NOMO-1 (cell line): ENCODE data around the gene LCN1.
"Not testable (repeated sequence)": the region's sequence is repeated elsewhere in the genome, so short reads cannot be mapped to it uniquely, and the experiment has no call there.

ENCODE experiments used
- DNase-seq, 2 experiments: peaks; one replicate each; lab custom pipeline; 2025; ENCODE audit not compliant: unreplicated experiment in 2 of 2; lab: John Stamatoyannopoulos, UW

Gene LCN1

DNA sequence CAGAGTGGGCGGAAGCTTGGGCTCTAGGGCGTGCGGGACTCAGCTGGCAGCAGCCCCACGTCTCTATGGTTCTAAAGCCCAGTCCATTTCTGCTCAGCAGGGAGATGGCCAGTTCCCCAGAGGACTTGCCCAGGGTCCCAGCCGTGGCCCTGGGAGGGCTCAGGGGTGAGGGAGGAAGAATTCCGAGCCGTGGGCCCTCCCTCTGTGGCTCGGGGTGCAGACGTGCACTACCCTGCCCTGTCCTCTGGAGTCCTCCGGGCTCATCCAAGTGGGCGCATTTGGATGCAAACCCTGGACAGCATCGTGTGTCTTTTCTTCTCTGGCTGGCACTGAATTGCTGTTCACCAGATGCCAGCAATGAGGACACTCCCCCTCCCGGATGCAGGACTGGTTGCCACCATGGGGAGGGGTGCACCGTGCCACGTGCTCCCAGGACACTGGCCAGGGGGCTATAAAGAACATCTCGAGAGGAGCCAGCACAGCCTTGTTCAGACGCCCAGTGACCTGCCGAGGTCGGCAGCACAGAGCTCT lies 24.5 kb downstream of the LCN1 start, which contains the start of gene OBP2A:
OBP2A (plus strand) TSS at position 481 of the 531 bp plus-strand sequence. CDS start 55 bp downstream, outside the sequence.
- not testable (repeated sequence) for DNase-seq

DNA sequence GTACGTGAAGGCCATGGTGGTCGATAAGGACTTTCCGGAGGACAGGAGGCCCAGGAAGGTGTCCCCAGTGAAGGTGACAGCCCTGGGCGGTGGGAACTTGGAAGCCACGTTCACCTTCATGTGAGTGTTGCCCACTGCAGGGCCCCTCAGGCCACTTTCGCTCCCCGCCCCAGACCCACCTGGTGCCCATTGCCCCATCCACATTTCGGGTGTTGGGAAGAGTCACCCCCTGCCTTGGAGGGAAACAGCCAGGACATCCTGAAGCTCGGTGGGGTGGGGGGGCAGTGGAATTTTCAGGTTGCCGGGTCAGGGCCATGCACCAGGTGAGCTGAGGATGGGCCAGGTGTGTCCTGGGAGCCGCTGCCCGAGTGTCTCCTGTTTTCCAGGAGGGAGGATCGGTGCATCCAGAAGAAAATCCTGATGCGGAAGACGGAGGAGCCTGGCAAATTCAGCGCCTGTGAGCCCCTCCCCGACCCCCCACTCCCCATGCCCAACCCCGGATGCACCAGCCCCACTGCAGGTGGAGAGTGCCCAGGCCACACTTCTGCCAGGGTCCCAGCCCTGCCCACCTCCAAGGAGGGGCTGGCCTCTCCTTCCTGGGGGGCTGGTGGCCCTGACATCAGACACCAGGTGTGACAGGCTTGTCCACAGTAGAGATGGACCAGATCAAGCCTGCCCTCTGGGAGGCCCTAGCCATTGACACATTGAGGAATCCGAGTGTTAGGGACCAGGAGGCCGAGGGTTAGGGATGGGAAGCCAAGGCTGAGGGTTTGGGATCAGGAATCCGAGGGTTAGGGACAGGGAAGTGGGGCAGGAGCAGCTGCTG lies 25.8 kb downstream of the LCN1 start:
- DNase-seq, result not testable (repeated sequence)

DNA sequence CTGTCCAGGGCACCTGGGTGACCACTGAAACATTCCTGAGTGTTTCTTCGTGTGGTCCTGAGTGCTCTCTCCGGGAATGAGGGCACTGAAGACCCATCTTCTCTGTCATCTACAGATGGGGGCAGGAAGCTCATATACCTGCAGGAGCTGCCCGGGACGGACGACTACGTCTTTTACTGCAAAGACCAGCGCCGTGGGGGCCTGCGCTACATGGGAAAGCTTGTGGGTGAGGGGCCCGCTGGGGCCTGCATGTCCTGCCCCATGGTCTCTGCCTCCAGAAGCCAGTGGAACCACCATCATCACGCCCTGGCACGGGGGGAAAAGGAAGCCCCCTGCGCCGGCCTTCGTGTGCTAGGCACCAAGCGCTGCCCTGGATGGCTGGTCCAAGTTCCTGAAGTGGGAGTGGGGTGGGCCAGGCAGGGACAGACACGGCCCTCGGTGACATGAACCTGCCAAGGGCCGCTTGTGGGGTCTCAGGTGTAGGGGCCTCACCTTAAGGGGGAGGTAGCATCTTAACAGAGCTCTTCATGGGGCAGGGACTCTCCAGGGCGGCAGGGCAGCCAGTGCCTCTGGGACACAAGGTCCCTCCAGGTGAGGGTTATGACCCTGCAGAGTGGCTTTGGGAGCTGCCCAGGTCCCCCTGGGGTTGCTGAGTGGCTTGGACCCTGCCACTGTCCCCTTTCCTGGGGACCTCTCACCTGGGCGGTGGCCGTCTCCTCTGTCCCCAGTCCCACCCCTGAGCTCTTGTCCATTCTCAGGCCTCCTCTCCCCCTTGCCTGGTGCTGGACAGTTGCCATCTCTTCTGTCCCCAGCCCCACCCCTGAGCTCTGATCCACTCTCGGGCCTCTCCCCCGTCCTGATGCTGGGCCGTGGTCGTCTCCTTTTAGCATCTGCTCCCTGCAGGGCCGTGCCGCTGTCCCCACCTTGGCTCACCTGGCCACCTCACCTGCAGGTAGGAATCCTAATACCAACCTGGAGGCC lies 26.8 kb downstream of the LCN1 start:
- DNase-seq, result no peak

DNA sequence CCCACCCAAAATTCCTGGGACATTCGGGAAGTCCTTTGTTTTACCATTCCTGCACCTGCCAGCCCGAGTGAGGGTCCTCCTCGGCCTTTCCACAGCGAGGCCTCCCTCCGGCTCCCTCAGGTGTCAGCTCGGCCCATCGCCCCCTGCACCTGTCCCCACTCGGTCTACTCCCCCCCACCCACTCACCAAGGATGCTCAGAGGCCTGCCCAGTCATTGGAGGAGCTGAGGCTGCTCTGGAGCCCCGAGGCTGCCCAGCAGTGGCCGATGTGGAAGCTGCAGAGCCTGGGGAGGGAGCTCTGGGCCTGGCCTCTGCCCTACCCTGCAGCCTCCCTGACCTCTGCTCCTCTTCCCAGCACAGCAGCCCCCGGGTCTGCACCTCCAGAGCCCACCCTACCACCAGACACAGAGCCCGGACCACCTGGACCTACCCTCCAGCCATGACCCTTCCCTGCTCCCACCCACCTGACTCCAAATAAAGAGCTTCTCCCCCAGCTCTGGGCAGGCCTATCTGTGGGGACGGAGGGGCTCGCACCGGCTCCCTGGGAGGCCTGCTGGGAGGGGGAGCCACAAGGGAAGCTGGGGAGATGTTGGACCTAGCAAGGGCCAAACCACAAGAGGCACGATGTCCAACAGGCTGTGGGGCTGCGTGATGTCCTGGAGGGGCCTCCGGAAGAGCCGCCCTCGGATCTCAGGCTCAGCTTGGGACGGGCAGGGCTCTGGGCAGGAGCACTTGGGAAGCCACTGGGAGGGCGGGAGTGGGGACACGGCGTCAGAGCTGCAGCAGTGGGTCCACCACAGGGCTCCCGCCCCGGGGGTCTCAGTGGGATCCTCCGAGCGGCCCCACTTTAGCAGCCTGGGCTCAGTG lies 28.5 kb downstream of the LCN1 start:
- not testable (repeated sequence) for DNase-seq

DNA sequence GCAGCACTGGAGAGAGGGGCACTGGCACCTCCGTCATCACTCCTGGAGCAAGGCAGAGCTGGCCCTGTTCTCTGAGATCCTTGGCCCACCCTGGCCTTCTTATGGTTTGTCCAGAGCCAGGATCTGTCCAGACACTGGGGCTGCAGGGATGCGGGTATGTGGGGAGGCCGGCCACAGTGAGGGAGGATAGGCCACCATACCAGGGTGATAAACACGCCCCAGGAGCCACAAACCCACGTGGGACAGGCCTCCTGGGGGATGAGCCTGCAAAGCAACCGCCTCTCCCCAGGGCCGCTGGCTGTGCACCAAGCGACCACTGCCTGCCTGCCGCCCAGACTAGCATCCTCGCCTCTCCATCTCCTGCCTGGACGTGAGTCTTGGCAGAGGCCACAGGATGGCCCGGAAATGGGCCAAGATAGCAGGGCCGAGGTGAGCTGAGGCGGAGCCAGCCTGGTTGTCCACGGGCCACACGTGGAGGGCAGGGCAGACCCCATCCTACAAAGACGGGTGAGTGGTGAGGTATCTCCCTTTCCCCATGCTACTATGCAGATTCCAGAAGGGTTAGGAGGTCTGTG lies 29.2 kb downstream of the LCN1 start:
- DNase-seq, result no peak

DNA sequence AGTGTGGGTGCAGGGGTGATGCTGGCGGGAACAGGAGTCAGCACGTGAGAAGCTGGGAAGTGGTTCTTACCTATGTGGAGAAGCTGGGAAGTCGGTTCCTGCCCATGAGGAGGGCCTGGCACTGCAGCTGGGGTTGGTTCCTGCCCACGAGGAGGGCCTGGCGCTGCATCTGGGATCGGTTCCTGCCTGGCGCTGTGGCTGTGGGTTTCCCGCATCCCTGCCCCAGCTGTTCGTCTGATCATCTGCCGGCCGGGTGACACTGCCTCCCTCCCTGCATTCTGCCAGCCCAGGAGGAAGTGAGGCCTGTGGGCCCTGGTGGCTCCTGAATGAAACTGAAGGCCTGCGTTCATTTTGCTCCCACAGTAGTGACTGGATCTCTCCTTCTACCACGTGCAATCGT lies 29.8 kb downstream of the LCN1 start:
- no peak for DNase-seq

DNA sequence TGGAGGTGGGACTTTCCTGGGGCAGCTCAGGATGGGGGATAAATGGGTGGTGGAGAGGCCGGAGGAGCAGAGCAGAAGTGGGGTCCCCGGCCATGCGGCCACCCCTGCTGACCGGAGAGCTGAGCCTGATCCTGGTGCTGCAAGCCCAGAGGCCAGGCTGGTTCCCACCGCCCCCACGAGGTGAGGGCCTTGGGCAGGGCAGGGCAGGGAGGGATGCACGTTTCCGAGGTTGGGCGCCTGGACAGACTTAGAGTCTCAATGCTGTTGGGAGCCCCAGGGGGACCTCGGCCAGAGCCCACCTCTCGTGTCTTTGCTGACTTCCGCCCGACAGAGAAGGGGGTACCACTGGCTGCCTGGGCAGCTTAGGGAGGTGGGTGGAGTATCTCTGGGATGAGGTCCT lies 30.2 kb downstream of the LCN1 start:
- no peak for DNase-seq

DNA sequence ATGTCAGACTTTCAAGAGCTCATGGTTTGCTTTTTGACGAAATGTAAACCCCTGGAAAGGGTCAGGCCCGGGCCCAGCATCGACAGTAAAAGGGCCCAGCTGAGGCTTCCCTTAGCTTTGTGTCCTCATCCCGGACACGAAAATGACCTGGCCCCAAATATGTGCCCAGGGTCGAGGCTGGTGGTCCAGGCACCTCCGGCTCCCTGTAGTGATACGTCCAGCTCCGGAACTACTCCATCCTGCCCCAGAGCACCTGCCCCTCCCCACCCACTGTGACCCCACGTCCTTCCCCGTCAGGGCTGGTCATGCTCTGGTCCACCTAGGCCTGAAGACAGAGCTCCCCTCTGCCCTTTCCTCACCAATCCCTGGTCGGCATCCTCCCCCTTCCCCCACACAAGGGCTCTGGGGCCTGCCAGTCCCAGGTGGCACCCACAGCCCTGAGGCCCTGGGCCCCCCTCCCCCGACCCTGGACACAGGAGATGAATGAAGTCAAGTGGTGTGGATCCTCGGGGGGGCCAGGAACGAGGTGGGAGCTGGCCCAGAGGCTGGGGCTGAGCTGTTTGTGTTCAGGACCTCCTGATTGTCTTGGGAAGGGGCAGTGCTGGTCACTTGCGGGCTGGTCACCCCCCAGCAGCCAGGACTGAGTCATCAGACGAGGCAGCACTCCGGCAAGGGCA lies 30.9 kb downstream of the LCN1 start:
- no peak for DNase-seq

DNA sequence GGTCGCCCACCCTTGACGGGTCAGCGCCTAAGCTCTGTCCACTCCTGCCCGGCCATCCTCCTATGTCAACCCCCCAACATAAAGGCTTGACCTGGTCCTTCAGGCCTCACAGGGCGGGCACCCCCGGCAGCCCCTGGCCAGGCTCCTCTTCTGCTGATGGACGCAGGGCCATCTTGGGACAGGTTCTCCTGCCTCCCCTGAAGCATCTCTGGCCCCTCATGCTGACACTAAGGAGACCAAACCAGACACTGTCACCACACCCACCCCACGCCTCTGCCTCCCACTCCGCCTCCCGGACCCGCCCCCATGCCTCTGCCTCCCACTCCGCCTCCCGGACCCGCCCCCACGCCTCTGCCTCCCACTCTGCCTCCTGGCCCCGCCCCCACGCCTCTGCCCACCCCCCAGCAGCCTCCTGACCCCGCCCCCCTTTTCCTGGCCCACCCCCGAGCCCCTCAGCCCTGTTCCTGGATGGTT lies 31.5 kb downstream of the LCN1 start:
- DNase-seq, result no peak

DNA sequence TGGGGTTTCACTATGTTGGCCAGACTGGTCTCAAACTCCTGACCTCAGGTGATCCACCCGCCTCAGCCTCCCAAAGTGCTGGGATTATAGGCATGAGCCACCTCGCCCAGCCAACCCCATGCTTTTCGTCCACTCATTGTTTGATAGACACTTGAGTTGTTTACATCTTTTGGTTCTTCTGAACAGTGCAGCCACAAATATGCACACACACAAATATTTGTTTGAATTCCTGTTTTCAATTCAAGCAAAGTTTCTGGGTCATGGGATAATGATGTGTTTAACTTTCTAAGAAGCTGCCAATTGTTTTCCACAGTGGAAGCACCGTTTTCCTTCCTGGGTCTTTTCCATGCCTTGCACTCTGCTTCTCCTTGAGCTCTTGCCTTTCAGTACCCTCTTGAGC lies 33.5 kb downstream of the LCN1 start:
- DNase-seq, result no peak

DNA sequence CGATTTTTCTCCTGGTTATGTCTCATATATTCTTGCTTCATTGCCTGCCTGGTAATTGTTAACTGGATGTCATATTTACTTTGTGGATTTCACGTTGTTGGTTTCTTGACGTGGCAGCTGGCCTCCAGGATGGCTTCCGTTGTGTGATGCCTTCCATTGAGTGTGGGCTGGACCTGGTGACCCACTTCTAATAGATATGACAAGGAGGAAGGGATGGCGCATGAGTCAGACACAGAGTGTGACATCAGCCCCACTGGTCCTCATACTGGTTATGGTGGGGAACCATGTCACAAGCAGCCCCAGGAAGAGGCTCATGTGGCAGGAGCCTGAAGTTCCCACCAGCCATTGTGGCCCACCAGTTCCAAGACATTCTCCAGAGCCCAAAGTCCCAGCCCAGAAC lies 34.0 kb downstream of the LCN1 start:
- DNase-seq, result no peak

DNA sequence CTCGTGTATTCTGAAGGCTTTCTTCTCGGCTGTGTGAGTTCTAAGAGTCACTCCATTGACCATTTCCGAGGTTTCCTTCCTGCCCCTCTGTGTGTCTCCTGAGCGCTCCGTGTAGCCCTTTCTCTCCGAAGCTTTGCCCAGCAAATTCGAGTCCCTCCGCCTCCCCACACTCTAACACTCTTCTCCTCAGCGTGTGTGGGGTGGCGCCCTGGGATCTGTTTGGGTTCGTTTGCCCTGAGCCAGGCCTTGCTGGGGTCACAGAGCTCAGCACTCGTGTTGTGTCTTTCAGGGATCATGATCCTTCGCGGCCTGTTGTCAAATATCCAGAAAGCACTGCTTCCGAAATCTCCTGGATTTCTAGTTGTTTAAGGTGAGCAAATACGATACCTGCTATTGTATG lies 34.7 kb downstream of the LCN1 start:
- DNase-seq, result no peak

DNA sequence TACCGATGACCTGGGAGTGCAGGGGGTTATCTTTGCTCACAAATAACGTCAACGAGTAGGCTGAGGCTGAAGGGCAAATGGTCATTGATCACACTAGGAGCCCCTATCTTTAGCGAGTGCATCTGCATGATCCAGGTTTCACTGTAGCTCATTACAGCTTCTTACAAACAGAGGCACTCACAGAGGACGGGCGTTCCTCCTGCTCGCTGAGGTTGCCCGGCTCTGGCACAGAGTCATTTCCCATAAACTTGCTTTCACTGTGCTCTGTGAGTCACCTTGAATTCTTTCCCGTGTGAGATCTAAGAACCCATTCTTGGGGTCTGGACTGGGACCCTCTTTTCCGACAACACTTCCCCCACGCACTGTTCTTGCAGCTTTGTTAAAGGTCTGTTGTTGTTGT lies 38.4 kb downstream of the LCN1 start:
- DNase-seq, result no peak

DNA sequence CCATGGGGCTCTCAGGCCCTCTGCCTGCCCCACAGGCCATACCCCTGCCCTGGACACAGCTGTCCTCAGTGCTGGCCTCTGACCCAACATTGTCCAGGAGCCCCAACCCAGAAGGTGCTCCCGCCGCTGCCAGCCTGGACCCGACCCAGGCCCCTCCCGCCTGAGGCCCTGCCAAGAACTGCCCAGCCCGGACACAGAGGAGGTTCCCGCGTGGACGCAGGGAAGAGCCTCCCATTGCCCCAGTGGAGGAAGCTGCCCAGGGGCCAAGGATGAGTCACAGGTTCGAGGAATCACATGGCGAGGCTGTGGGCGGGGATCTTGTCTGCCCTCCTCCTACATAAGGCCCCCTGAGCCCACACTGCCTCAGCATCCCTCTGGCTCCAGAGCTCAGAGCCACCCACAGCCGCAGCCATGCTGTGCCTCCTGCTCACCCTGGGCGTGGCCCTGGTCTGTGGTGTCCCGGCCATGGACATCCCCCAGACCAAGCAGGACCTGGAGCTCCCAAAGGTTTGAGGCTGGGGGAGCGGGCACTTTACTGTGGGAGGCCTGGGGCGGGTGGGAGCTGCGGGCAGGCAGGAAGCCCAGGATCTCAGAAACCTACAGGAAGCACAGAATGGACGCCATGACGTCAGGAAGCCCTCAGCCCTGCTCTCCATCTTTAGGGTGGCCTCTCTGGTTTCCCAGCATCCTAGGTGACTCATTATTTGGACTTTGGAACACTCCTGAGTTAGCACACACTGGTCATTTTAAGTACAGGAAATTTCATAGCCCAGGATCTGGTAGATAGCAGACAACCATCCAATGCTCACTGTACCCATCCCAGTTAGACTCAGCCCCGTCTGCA lies 40.4 kb downstream of the LCN1 start, which contains the start of gene PAEP:
PAEP (plus strand) TSS at position 366 of the 844 bp plus-strand sequence.
- DNase-seq, result no peak

DNA sequence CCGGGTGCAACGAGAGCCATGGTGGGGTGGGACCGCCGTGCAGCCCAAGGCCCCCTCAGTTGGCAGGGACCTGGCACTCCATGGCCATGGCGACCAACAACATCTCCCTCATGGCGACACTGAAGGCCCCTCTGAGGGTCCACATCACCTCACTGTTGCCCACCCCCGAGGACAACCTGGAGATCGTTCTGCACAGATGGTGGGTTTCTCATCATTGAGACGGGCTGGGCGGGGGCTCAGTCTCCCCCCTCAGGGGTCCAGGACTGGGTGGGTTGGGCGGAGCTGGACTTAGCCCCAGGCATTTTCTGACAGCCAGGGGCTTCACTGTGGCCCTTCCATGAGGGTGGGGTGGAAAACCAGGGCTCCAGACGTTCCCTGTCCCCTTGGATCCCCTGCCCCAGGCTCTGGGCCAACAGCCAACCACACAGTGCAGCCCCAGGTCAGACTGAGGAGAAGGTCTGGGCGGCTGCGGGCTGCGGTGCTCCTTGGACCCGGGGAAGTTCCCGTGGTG lies 41.0 kb downstream of the LCN1 start:
- DNase-seq, result no peak

DNA sequence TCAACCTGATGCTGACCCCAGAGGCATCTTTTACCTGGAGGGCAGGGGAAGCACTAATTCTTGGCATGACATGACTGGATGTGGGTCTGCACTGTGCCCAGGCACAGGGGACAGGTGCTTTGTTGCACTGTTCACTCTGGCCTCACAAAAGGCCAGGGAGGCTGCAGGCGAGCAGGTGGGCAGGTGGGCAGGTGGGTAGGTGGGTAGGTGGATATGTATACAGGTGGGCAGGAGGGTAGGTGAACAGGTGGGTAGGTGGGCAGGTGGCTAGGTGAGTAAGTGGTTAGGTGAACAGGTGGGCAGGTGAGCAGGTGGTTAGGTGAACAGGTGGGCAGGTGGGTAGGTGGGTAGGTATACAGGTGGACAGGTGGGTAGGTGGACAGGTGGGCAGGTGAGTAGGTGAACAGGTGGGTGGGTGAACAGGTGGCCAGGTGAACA lies 41.8 kb downstream of the LCN1 start:
- no peak for DNase-seq

DNA sequence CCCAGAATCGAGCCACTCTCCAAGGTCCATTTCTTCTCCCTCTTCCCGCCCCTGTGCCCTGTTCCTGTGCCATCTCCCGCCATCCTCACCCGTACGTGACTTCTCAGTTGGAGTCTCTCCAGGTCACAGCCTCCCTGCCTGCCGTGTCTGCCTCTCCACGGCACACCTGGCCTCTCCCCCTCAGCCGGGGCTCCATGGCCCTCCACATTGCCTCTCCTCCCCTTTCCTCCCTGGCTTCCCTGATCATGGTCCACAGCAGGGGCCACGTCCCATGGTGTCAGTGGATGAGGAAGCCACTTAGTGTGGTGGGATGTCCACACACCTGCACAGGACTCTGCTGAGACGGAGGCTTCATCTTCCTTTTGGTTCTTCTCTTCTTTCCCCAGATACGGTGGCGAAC lies 42.6 kb downstream of the LCN1 start:
- DNase-seq, result no peak

DNA sequence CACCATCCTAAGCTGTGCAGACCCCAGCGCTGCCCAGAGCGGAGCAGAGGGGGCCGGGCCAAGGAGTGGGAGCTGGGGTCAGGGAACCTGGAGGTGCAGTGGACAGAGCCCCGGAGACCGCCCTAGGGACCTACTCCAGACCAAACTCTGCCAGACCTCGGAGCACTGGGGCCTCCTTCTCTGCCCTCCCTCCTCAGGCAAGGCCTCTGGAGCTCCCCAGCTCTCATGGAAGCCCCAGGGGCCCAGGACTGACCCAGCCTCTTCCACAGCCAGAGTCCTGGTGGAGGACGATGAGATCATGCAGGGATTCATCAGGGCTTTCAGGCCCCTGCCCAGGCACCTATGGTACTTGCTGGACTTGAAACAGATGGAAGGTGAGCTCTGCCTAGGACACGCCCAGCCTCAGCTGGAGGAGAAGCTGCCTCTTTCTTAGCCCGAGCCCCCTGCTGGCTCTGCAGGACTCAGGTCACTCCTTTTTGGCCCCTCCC lies 43.9 kb downstream of the LCN1 start:
- DNase-seq, result no peak
